Stimulated activated CD8-positive, alpha-beta memory T cell treated with anti-CD3 and anti-CD28 coated beads, Interleukin-2, amount 100 ng/mL, for 1 hour (primary cell): ENCODE data around the gene AGBL4.
"Not testable (repeated sequence)": the region's sequence is repeated elsewhere in the genome, so short reads cannot be mapped to it uniquely, and the experiment has no call there.

ENCODE experiments used
- DNase-seq, 2 donors: peaks; one replicate each; pipeline ENCODE4 v3.0.0-alpha.2; 2020; ENCODE audit warnings: low read depth in 2 of 2

AGBL4 gene

DNA sequence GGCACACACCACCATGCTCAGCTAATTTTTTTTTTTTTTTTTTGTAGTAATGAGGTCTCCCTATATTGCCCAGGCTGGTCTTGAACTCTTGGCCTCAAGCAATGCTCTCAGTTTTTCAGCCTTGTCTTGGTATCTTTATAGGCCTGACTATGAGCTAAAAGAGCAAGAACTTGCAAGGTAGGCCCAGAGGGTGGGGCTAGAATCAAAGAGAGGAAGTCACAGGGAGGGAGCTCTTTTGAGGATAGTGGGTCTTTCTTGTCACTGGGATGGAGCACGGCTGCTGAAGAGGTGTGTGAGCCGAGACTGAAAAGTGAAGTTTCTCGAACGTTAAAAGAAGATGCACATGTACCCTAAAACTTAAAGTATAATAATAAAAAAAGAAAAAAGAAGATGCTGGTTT lies 987.1 kb downstream of the AGBL4 start:
- no peak for DNase-seq

GRCh38 chr1:49028396-49028795 lies 995.4 kb downstream of the AGBL4 start:
- no peak for DNase-seq

- no peak for DNase-seq
Measured at GRCh38 chr1:49026230-49026811, 997.4 kb downstream of the AGBL4 start.

DNA sequence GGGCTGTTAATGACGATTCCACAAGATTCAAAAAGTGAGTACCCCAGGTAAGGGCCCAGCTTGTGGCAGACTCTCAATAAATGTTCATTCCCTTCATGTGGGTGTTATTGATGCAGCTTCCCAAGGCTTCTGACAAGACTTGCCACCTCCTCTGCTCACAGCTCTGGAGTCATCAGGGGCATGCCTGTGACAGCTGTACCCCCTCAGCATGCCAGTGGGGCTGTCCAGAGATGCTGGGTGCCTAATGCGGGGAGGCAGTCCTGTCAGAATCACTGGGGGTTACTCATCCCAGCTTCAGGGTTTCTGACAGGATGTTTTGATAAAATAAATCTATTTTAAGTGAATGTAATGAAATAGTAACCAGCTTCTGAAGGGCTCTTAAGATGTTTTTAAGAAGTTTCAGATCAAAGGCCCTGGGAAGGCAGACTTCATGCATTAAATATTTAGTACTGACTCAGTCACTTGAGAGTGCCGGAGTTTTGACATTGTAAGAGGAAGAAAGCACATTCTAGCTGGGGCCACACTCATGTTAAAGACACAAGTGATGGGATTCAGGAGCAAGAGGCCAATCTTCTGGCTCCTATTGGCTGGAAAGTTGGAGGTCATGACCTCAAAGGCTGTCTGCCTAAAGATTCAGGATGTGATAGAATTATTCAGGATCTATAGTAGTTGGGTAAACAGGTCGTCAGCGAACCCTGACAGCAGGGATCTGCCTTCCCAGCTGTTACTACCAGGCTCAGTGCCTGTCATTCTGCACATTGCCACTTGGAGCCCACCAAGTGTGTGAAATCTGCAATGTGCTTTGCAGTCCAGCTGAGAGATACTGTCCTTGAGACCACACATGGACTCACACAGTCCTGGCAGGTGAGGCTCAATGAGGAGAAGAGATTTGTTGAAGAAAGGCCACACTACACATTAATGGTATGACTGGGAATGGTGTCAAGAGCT lies 1007.5 kb downstream of the AGBL4 start:
- no peak for DNase-seq

DNA sequence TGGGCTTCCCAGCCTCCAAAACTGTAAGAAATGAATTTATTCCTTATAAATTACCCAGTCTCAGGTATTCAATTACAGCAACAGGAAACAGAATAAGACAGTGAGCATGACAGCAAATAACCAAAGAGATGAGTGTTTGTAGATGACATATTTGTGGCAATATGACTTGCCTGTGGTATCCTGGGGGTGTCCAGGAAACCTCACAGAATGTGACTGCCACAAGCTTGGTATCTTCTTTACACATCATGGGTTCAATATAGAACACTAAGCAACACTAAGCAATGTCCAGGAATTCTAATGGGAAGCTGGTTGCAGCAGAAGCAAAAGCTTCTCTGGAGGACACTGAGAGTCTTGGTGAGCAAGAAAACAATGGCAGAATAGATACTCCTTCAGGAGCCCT lies 1010.7 kb downstream of the AGBL4 start:
- DNase-seq: no peak

- DNase-seq: not testable (repeated sequence)
Measured at GRCh38 chr1:49002981-49003380, 1020.8 kb downstream of the AGBL4 start.

DNA sequence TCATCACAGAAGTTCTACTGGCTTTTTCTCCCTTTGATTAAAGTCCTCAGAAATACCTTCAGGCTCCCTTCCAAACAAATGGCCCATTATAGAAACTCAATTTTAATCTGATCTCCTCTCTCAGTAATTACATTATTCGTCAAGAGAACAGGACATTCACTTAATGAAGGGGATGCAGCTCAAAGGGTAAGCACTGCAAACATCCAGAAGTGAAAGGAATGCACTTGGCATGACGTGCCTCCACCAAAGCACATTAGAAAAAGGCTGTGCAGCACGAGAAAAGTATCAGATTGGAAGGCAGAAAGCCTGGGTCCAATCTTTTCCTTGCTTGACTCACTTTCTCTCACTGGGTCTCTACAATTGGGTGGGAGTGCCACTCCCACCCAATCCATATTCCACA lies 1024.4 kb downstream of the AGBL4 start:
- DNase-seq: no peak

DNA sequence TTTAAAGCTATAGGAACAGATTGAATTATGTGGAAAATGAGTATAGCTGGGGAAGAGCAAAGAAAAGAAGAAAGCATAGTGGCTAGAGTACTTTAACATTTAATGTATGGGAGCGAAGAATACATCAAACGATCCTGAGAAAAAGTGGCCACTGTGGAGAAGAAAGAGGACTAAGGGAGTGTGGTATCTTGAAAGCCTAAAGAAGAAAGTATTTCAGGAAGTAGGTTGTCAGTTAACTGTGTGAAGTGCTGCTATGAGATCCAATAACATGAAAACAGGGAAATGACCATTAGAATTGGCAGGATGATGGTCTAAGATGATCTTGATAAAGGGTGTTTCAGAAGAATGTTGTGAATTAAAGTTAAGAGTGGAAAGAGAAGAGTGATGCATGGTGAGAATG lies 1027.4 kb downstream of the AGBL4 start:
- DNase-seq: no peak

GRCh38 chr1:48988633-48989197 lies 1035.0 kb downstream of the AGBL4 start:
- no peak for DNase-seq

DNA sequence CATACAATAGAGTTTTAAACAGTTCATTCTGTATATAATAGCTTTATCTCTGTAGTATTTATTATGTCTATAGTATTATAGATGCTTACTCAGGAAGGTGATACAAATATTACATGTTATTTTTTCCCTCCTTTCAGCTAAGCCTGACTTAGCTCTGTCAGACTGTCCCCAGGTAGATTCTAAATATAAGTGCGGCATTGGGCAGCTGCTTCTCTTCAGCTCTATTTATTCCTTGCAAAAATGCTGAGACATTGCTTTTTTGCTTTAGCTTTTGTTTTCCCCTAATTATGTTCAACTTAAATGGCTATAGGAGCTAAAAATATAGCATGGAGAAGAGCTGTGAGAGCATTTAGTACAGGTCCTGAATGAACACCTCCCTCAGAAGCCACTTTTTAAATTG lies 1043.8 kb downstream of the AGBL4 start:
- DNase-seq: no peak

GRCh38 chr1:48978413-48978812 lies 1045.3 kb downstream of the AGBL4 start:
- DNase-seq: no peak

DNA sequence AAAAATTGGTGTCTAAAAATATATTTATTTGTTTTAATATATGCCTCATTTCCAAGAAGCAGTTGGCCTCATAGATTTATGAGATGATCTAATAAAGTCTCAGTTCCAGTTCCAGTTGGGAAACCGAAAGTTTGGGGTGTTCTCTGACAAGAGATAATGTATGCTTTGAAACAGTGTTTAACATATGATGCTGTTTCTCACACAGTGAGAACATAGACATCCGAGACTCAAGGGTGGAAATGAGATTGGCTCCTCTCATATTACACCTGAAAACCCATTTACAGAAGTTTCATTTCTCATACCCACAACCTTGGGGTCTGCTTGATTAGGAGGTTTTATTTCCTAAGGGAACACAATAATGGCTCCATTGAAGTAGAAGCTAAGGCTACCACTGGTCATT lies 1046.5 kb downstream of the AGBL4 start:
- no peak for DNase-seq

DNA sequence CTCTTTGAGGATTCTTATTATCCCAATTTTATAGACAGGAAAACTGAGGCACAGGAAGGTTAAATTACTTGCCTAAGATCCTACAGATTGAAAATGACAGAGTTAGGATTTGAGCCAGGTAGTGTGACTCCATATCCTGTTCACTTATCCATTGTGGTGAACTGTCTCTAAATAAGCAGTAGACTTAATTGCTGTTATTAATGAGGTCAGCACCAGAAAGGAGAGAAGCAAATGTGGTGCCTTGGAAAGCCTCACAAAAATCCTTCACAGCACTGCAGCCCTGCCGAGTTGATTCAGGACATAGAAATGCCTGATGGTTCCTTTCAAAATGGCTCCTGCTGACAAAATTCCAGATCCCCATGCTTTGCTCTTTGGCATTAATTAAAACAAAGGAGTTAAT lies 1053.8 kb downstream of the AGBL4 start:
- no peak for DNase-seq

DNA sequence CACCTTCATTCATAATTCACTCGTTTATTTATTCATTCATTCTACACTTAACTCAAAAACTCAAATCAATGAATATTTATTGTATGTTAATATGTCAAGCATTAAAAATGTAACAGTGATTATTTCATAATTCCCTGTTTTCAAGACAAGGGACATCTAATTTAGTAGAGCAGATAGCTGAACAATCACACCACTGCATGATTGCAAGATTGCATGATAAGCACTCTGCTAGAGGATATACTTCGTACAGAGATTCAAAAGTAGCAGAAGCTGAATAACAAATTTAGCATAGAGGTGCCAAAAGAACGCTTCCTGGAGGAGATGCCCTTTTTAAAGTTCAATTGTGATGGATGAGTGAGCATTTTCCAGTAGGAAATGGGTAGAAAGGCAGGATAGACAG lies 1056.4 kb downstream of the AGBL4 start:
- DNase-seq: no peak

DNA sequence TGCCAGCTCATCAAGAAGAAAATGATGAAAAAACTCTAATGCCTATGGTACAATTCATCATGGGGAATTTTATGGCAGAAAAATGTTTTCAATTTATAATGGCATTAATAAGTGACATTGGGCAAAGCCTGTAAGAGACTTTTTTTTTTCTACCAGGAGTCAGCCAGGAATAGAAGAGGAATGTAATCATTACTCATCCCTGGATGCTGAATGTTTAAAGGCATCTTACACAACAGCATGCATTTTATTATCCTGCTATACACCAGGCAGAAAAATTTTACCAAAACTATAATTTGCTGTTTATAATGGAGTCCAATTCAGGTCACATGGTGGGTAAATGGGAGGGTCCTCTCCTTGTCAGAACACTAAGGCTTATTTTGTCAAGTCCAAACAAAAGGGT lies 1057.2 kb downstream of the AGBL4 start:
- no peak for DNase-seq

GRCh38 chr1:48960320-48960719 lies 1063.4 kb downstream of the AGBL4 start:
- no peak for DNase-seq

GRCh38 chr1:48955774-48956173 lies 1068.0 kb downstream of the AGBL4 start:
- no peak for DNase-seq

DNA sequence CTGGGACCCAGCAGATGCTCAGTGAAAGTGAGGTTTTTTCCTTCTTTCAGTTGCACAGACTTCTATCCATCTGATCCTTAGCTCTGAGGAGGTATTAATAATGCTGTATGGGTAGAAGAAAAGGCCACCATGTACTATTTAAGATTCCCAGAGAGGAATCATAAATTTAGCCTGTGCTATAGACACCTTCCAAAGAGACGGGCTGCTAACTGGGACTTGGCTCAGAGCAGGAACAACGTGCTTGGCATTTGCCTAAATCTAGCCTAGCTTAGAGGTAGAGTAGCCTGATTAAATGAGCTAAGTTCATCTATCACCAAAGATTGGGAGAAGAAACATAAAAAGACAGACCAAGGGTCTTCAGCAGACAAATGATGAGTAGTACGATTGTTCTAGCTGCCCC lies 1070.1 kb downstream of the AGBL4 start:
- DNase-seq: no peak

- no peak for DNase-seq
Measured at GRCh38 chr1:48948562-48948961, 1075.2 kb downstream of the AGBL4 start.

- no peak for DNase-seq
Measured at GRCh38 chr1:48947761-48948537, 1075.8 kb downstream of the AGBL4 start.

DNA sequence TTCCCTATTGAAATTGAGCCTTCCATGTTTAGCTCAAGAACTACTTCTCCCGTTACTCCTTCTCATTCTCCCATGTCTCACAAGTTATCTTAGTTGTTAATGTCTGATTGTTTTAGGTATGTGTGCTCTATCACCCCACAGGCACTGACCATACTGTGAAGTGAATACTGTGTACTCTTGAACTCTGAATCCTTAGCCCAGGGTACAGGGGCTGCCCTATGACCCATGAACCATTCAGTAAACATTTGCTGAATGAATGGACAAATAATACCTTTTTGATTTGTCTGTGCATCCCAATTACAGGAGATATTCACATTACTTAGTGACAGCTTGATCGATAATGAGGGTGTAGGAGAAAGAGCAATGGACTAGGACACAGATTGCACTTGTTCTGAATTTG lies 1077.7 kb downstream of the AGBL4 start:
- no peak for DNase-seq

- DNase-seq: no peak
Measured at GRCh38 chr1:48944811-48945210, 1078.9 kb downstream of the AGBL4 start.
